Measurements from ENCODE around the gene NRDE2.

NRDE2 gene, protein sequence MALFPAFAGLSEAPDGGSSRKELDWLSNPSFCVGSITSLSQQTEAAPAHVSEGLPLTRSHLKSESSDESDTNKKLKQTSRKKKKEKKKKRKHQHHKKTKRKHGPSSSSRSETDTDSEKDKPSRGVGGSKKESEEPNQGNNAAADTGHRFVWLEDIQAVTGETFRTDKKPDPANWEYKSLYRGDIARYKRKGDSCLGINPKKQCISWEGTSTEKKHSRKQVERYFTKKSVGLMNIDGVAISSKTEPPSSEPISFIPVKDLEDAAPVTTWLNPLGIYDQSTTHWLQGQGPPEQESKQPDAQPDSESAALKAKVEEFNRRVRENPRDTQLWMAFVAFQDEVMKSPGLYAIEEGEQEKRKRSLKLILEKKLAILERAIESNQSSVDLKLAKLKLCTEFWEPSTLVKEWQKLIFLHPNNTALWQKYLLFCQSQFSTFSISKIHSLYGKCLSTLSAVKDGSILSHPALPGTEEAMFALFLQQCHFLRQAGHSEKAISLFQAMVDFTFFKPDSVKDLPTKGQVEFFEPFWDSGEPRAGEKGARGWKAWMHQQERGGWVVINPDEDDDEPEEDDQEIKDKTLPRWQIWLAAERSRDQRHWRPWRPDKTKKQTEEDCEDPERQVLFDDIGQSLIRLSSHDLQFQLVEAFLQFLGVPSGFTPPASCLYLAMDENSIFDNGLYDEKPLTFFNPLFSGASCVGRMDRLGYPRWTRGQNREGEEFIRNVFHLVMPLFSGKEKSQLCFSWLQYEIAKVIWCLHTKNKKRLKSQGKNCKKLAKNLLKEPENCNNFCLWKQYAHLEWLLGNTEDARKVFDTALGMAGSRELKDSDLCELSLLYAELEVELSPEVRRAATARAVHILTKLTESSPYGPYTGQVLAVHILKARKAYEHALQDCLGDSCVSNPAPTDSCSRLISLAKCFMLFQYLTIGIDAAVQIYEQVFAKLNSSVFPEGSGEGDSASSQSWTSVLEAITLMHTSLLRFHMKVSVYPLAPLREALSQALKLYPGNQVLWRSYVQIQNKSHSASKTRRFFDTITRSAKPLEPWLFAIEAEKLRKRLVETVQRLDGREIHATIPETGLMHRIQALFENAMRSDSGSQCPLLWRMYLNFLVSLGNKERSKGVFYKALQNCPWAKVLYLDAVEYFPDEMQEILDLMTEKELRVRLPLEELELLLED

DNA sequence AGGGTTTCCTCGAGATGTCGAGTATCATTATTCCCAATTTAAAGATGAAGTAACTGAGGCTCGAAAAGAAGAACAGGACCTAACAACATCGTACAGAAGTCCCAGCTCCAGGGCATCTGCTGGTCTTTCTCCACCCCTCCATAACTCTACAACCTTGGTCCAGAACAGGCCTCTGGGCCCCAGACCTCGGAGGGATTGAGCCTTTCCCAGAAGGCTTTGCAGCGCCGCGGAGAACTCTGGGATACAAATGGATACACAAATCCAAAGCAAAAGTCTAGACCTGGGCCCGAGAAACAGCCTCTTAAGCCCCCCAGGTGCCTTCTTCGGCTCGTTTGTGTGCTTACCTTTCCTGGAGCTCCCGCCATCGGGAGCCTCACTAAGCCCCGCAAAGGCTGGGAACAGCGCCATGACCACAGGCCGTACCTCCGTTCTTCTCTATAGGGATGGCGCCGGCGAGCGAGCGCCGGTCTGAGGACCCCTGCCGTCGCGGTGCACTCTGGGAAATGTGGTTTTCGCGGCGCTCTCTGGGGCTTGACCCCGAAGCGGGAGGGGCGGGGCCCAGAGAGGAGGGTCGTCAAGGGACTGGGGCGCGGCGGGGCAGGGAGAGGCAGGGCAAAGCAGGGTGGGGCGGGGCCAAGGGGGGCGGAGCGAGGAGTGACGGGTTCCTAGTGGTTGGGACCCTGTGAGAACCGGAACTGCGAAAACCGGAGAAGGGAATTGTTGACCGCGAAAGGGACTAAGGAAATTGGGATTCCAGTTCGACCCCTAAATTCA, at the start of gene NRDE2:
Gene NRDE2 (minus strand): TSS at position 445 of the 774 bp plus-strand sequence. CDS start 37 bp downstream, at position 408.
- H3K9me3 Mint-ChIP-seq = no peaks in the 10 kb centered on the region
- TF ChIP-seq, protein P1, sequence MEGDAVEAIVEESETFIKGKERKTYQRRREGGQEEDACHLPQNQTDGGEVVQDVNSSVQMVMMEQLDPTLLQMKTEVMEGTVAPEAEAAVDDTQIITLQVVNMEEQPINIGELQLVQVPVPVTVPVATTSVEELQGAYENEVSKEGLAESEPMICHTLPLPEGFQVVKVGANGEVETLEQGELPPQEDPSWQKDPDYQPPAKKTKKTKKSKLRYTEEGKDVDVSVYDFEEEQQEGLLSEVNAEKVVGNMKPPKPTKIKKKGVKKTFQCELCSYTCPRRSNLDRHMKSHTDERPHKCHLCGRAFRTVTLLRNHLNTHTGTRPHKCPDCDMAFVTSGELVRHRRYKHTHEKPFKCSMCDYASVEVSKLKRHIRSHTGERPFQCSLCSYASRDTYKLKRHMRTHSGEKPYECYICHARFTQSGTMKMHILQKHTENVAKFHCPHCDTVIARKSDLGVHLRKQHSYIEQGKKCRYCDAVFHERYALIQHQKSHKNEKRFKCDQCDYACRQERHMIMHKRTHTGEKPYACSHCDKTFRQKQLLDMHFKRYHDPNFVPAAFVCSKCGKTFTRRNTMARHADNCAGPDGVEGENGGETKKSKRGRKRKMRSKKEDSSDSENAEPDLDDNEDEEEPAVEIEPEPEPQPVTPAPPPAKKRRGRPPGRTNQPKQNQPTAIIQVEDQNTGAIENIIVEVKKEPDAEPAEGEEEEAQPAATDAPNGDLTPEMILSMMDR (IDR thresholded peaks at IDR 0.05; ENCODE audit: unreplicated experiment in 3 of 3) = no peak
- peaks cover 23% of the 10 kb centered on the region for H3K27me3 Mint-ChIP-seq (ENCODE audit: low read depth)
- peaks cover 4% of the 10 kb centered on the region for H3K36me3 Mint-ChIP-seq (ENCODE audit: low read depth)
- H3K4me1 Mint-ChIP-seq = peaks cover 16% of the 10 kb centered on the region
- H3K4me3 Mint-ChIP-seq = peak within 1 kb of the TSS; percentile 93 to 96 (median 93)
- H3K27ac Mint-ChIP-seq = peak within 1 kb of the TSS; percentile 99 to 100 (median 99)

DNA sequence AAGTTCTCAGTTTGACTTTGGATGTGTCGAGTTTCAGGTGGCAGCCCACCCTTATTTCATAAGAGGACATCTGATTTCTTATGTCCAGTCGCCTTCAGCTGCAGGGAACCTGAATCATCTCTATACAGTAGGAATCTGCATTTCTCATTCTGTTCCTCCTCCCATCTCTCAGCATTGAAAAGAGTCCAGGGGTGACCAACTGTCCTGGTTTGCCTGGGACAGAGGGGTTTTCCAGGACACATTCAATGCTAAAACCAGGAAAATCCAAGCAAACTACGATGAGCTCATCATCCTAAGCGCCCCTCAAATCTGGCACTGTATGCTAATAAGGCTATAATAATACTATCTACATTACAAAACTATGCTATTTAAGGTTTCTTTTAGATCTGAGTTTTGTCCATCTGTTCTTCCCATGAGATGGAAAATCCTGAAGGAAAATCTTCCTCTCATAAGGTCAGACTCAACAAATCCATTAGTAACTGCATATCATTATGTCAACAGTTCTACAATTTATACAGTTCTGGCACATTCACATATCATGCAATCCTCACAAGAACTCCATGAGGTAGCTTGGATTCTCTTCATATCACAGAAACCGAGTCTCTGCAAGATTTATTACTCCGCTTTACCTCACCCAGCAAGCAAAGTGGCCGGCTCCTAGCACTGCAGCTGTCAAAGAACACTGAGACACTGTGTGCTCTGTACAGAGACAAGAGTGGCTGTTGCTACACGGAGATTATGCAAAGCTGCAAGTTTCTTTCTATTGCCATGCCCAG, 49.5 kb upstream of the NRDE2 start:
- TF ChIP-seq, protein P1 (IDR thresholded peaks at IDR 0.05; ENCODE audit: unreplicated experiment in 3 of 3) = no peak
- peaks cover 3% of the 10 kb centered on the region for H3K27me3 Mint-ChIP-seq (ENCODE audit: low read depth)
- H3K4me3 Mint-ChIP-seq = no peak overlapping the region
- H3K27ac Mint-ChIP-seq = no peak overlapping the region
- no peaks in the 10 kb centered on the region for H3K36me3 Mint-ChIP-seq (ENCODE audit: low read depth)
- peaks cover 22% of the 10 kb centered on the region for H3K4me1 Mint-ChIP-seq
- H3K9me3 Mint-ChIP-seq = no peaks in the 10 kb centered on the region

DNA sequence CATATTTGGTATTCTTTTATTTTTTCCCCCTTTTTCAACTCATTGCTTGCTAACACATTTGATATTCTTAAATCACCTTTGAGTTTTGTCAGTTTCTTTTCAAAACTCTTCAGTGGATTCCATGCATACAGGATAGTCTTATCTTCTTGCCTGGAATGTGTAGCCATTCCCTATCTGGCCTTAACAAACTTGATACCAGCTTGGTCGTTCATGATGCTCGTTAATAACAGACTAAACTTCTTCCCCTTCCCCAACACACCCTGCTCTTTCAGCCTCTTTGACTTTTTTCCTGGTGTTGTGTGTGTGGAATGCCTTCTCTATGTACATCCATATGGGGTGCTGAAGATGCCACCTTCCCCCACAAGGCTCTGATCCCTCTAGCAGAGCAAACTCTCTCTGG, 47.4 kb upstream of the NRDE2 start:
- Mint-ChIP-seq H3K36me3 (ENCODE audit: low read depth) (no peaks in the 10 kb centered on the region), H3K27me3 (ENCODE audit: low read depth) (peaks cover 3% of the 10 kb centered on the region), H3K27ac (no peak overlapping the region), H3K4me1 (peaks cover 14% of the 10 kb centered on the region), H3K9me3 (no peaks in the 10 kb centered on the region), H3K4me3 (no peak overlapping the region)
- TF ChIP-seq, protein P1 (IDR thresholded peaks at IDR 0.05; ENCODE audit: unreplicated experiment in 3 of 3) = no peak

DNA sequence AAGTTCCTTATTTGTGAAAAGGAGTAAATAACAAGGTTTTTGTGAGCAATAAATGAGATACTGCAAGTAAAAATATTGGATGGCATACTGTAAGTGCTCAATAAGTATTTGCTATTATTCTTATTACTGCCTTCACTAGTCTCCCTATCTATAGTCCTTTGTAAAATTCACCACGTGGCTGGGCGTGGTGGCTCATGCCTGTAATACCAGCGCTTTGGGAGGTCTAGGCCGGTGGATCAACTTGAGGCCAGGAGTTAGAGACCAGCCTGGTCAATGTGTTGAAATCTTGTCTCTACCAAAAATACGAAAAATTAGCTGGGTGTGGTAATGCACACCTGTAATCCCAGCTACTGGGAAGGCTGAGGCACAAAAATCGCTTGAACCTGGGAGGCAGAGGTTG, 46.5 kb upstream of the NRDE2 start:
- H3K27me3 Mint-ChIP-seq (ENCODE audit: low read depth) = peaks cover 3% of the 10 kb centered on the region
- H3K4me1 Mint-ChIP-seq = peaks cover 12% of the 10 kb centered on the region
- TF ChIP-seq, protein P1 (IDR thresholded peaks at IDR 0.05; ENCODE audit: unreplicated experiment in 3 of 3) = no peak
- H3K36me3 Mint-ChIP-seq (ENCODE audit: low read depth) = no peaks in the 10 kb centered on the region
- H3K27ac Mint-ChIP-seq = no peak overlapping the region
- H3K4me3 Mint-ChIP-seq = no peak overlapping the region
- no peaks in the 10 kb centered on the region for H3K9me3 Mint-ChIP-seq

DNA sequence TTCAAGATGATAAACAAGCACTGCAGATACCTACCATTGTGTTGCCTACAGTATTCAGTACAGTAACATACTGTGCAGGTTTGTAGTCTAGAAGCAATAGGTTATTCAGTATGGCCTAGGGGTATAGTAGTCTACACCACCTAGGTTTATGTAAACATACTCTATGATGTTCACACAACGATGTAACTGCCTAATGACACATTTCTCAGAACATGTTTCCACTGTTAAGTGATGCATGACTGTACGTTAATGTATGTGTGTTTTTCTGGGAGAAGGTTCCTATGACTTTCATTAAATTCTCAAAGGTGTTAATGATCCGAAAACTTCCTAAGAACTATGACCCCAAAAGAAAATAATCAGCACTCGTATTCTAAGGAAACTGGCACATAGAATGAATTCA, 44.2 kb upstream of the NRDE2 start:
- Mint-ChIP-seq H3K27ac (no peak overlapping the region), H3K9me3 (no peaks in the 10 kb centered on the region), H3K4me3 (no peak overlapping the region), H3K4me1 (peaks cover 12% of the 10 kb centered on the region), H3K36me3 (ENCODE audit: low read depth) (no peaks in the 10 kb centered on the region), H3K27me3 (ENCODE audit: low read depth) (peaks cover 3% of the 10 kb centered on the region)
- TF ChIP-seq, protein P1 (IDR thresholded peaks at IDR 0.05; ENCODE audit: unreplicated experiment in 3 of 3) = no peak
